Neutrophil (primary cell): Measurements from ENCODE around the gene DISP2.

Experiments
- H3K27ac ChIP-seq: fragments of 200-600 bp; sonication (generic); 2 replicates; pipeline ENCODE4 v1.5.1; 2016; ENCODE audit warnings: mild to moderate bottlenecking, moderate library complexity
- H3K27me3 ChIP-seq: fragments of 200-600 bp; sonication (generic); 2 replicates; pipeline ENCODE4 v1.6.0; 2016; ENCODE audit warnings: mild to moderate bottlenecking
- H3K36me3 ChIP-seq: fragments of 200-600 bp; sonication (generic); 2 replicates; pipeline ENCODE4 v1.5.1; 2017
- H3K4me1 ChIP-seq, 2 experiments: fragments of 200-600 bp in 1 of 2; sonication (generic) in 1 of 2; 1 replicate in 1 of 2; 2 replicates in 1 of 2; pipeline versions ENCODE4 v1.5.1 to v1.6.1; 2013 to 2016; ENCODE audit warnings: low read depth in 1 of 2, low read length in 1 of 2, mild to moderate bottlenecking in 1 of 2, moderate library complexity in 1 of 2; ENCODE audit not compliant: control insufficient read depth in 1 of 2, insufficient read depth in 1 of 2
- H3K4me3 ChIP-seq, 2 experiments: fragments of 200-600 bp in 1 of 2; sonication (generic) in 1 of 2; 1 replicate in 1 of 2; 2 replicates in 1 of 2; pipeline ENCODE4 v1.5.1; 2013 to 2016; ENCODE audit warnings: low read depth in 1 of 2, low read length in 1 of 2, mild to moderate bottlenecking in 1 of 2, moderate library complexity in 1 of 2
- H3K9me3 ChIP-seq: fragments of 200-600 bp; sonication (generic); 2 replicates; pipeline ENCODE4 v1.5.1; 2016
- CTCF ChIP-seq: fragments of 200-600 bp; sonication (generic); IDR thresholded peaks from 2 replicates; pipeline ENCODE4 v1.5.1; 2016; ENCODE audit warnings: antibody characterized with exemption

The DISP2 gene

GRCh38 chr15:40349163-40349562, 8.9 kb upstream of the DISP2 start:
- no peak overlapping the region for H3K27ac ChIP-seq
- TF ChIP-seq CTCF: no peak
- H3K27me3 ChIP-seq: no peaks in the 10 kb centered on the region
- H3K9me3 ChIP-seq: no peaks in the 10 kb centered on the region
- H3K4me1 ChIP-seq: peaks cover 0 to 7% of the 10 kb centered on the region in 2 experiments
- no peaks in the 10 kb centered on the region for H3K36me3 ChIP-seq
- no peak overlapping the region for H3K4me3 ChIP-seq

- Histone ChIP-seq H3K27me3 (no peaks in the 10 kb centered on the region), H3K4me3 (no peak overlapping the region), H3K27ac (no peak overlapping the region), H3K4me1 (peaks cover 0 to 3% of the 10 kb centered on the region in 2 experiments), H3K36me3 (no peaks in the 10 kb centered on the region), H3K9me3 (no peaks in the 10 kb centered on the region)
- TF ChIP-seq CTCF: no peak
These were observed 5.6 kb upstream of the DISP2 start for GRCh38 chr15:40352281-40352901.

GRCh38 chr15:40353697-40354096, 4.3 kb upstream of the DISP2 start:
- H3K36me3 ChIP-seq: no peaks in the 10 kb centered on the region
- H3K27ac ChIP-seq: no peak overlapping the region
- H3K4me1 ChIP-seq: peaks cover 10 to 13% of the 10 kb centered on the region in 2 experiments
- H3K27me3 ChIP-seq: peaks cover 5% of the 10 kb centered on the region
- no peaks in the 10 kb centered on the region for H3K9me3 ChIP-seq
- H3K4me3 ChIP-seq: no peak overlapping the region
- TF ChIP-seq CTCF: no peak

GRCh38 chr15:40354408-40355171, 3.4 kb upstream of the DISP2 start:
- TF ChIP-seq CTCF: no peak
- no peaks in the 10 kb centered on the region for H3K9me3 ChIP-seq

GRCh38 chr15:40355976-40356585, 1.9 kb upstream of the DISP2 start:
- Histone ChIP-seq H3K4me3 (no peak overlapping the region), H3K27me3 (peaks cover 11% of the 10 kb centered on the region), H3K27ac (no peak overlapping the region), H3K36me3 (peaks cover 3% of the 10 kb centered on the region), H3K4me1 (peaks cover 13 to 18% of the 10 kb centered on the region in 2 experiments), H3K9me3 (no peaks in the 10 kb centered on the region)
- no peak for TF ChIP-seq CTCF

More at GRCh38 chr15:40354408-40355171, 3.4 kb upstream of the DISP2 start:
- Histone ChIP-seq H3K27ac (no peak overlapping the region), H3K4me1 (peaks cover 13 to 18% of the 10 kb centered on the region in 2 experiments), H3K27me3 (peaks cover 11% of the 10 kb centered on the region), H3K36me3 (no peaks in the 10 kb centered on the region), H3K4me3 (no peak overlapping the region)
